Progenitor cell of endocrine pancreas (in vitro differentiated cells): ENCODE data around the gene B3GAT1. TPM values are rescaled to one million over a fixed set of nuclear protein-coding genes. Genes with fewer than 3 reads are reported as not detected.
"Not testable (repeated sequence)": the region's sequence is repeated elsewhere in the genome, so short reads cannot be mapped to it uniquely, and the experiment has no call there.

Experiments
- DNase-seq: peaks from one replicate; pipeline ENCODE4 v3.0.0; 2021; ENCODE audit warnings: low spot score; ENCODE audit not compliant: unreplicated experiment
- H3K27ac Mint-ChIP-seq: 2 replicates; pipeline ENCODE4 v1.8.0; 2021; ENCODE audit warnings: mild to moderate bottlenecking, moderate library complexity, mixed read lengths
- H3K27me3 Mint-ChIP-seq: 2 replicates; pipeline ENCODE4 v1.8.0; 2021; ENCODE audit warnings: mixed read lengths
- H3K36me3 Mint-ChIP-seq: 2 replicates; pipeline ENCODE4 v1.8.0; 2022; ENCODE audit warnings: mixed read lengths; ENCODE audit not compliant: insufficient read depth
- H3K4me1 Mint-ChIP-seq: 2 replicates; pipeline ENCODE4 v1.8.0; 2021; ENCODE audit warnings: low read depth, mixed read lengths
- H3K4me3 Mint-ChIP-seq: 2 replicates; pipeline ENCODE4 v1.8.0; 2021; ENCODE audit warnings: low read depth, mild to moderate bottlenecking, moderate library complexity, mixed read lengths
- H3K9me3 Mint-ChIP-seq: 2 replicates; pipeline ENCODE4 v1.8.0; 2021; ENCODE audit warnings: low read depth, mixed read lengths
- long read RNA-seq: library from polyadenylated mRNA; unstranded; transcript quantifications from one replicate; pipeline ENCODE4 v2.0.0, GENCODE V29; 2020
- total RNA-seq: library from RNA; stranded (reverse); gene quantifications from 2 replicates; pipeline ENCODE4 v1.2.1, GENCODE V29; 2021
- TF ChIP-seq, protein P1 (sequence below): fragments of 200-600 bp; sonication (generic); IDR thresholded peaks from one replicate; pipeline ENCODE4 v1.5.0; 2021; ENCODE audit warnings: antibody characterized with exemption, mild to moderate bottlenecking; ENCODE audit not compliant: unreplicated experiment

B3GAT1 gene, protein sequence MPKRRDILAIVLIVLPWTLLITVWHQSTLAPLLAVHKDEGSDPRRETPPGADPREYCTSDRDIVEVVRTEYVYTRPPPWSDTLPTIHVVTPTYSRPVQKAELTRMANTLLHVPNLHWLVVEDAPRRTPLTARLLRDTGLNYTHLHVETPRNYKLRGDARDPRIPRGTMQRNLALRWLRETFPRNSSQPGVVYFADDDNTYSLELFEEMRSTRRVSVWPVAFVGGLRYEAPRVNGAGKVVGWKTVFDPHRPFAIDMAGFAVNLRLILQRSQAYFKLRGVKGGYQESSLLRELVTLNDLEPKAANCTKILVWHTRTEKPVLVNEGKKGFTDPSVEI
- total RNA-seq: 5.1 and 6.3 TPM in 2 replicates
- long read RNA-seq: 0 reads

DNA sequence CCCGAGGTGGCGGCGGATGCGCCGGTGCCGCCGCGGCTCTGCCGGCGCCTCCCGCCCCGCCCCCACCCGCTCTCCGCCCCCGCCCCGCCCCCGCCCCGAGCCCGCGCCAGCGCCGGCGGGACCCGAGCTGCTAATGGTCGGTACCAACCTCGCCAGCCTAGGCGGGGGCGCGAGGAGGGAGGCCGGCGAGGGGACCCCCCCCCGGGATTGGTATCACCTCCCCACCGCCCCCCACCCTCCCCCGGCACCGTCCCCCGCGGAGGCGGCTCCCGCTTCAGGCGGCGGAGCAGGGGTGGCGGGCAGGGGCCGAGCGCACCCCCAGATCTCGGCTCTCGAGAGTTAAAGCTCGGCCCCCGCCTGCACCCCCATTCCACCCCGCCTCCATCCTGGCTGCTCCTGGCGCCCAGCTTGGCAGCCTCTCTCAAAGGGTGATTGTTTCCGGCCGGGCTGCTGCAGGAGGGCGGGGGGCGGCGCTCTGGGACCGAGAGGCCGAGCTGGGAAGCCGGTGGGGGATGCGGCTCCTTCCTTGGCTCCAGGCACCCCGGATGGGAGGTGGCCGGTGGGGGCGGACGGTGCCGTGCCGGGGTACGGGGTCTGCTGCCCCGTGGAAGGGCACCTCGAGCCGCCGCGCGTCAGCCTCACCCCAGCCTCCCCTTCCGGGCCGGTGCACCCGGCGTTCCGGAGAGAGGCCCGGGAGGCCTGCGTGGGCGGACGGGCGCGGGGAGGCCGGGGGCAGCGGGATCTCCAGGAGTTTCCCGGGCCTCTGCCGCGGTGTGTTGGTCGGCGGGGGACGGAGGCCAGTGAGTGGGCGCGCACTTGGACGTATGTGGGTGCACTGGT lies at the start of gene B3GAT1:
Gene B3GAT1 (minus strand): TSS at position 40 of the 840 bp plus-strand sequence. CDS start 24,583 bp downstream, outside the sequence.
- Mint-ChIP-seq H3K9me3 (no peaks in the 10 kb centered on the region), H3K4me1 (no peaks in the 10 kb centered on the region), H3K27me3 (peaks cover 78% of the 10 kb centered on the region), H3K4me3 (peak within 1 kb of the TSS; percentile 70), H3K36me3 (no peaks in the 10 kb centered on the region), H3K27ac (no peak within 1 kb of the TSS)
- TF ChIP-seq, protein P1, sequence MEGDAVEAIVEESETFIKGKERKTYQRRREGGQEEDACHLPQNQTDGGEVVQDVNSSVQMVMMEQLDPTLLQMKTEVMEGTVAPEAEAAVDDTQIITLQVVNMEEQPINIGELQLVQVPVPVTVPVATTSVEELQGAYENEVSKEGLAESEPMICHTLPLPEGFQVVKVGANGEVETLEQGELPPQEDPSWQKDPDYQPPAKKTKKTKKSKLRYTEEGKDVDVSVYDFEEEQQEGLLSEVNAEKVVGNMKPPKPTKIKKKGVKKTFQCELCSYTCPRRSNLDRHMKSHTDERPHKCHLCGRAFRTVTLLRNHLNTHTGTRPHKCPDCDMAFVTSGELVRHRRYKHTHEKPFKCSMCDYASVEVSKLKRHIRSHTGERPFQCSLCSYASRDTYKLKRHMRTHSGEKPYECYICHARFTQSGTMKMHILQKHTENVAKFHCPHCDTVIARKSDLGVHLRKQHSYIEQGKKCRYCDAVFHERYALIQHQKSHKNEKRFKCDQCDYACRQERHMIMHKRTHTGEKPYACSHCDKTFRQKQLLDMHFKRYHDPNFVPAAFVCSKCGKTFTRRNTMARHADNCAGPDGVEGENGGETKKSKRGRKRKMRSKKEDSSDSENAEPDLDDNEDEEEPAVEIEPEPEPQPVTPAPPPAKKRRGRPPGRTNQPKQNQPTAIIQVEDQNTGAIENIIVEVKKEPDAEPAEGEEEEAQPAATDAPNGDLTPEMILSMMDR: no peak
- DNase-seq: peak; percentile 26

DNA sequence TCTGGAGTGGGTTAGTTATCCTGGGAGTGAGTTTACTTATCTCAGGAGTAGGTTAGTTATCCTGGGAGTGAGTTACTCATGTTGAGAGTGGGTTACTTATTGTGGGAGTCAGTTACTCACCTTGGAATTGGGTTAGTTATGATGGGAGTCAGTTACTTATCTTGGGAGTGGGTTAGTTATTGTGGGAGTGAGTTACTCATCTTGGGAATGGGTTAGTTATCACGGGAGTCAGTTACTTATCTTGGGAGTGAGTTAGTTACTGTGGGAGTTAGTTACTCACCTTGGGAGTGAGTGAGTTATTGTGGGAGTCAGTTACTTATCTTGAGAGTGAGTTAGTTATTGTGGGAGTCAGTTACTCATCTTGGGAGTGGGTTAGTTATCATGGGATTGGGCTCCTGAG lies 49.6 kb upstream of the B3GAT1 start:
- Mint-ChIP-seq H3K4me3 (no peak overlapping the region), H3K9me3 (peaks cover 3% of the 10 kb centered on the region), H3K27me3 (peaks cover 44% of the 10 kb centered on the region), H3K36me3 (no peaks in the 10 kb centered on the region), H3K27ac (no peak overlapping the region), H3K4me1 (no peaks in the 10 kb centered on the region)
- DNase-seq: no peak
- TF ChIP-seq, protein P1: no peak

DNA sequence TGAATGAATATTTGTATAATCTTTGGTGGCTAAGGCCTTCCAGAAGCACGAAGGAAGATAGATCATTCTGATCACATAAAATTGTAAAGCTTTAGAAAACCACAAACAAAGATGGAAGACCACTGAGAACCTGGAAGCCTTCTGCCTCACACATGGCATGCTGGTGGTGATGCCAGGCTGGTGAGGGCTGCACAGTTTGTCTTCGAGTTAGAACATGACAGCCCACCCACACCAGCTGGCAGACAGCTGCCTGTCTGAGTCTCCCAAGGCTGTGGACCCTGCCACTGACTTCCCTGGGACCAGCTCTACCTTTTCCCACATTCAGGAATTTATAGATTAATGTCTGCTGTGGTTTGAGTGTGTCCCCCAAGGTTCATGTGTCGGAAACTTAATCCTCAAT lies 48.8 kb upstream of the B3GAT1 start:
- no peaks in the 10 kb centered on the region for H3K4me1 Mint-ChIP-seq
- peaks cover 3% of the 10 kb centered on the region for H3K9me3 Mint-ChIP-seq
- H3K27ac Mint-ChIP-seq: no peak overlapping the region
- H3K36me3 Mint-ChIP-seq: no peaks in the 10 kb centered on the region
- DNase-seq: no peak
- no peak overlapping the region for H3K4me3 Mint-ChIP-seq
- TF ChIP-seq, protein P1: no peak
- peaks cover 39% of the 10 kb centered on the region for H3K27me3 Mint-ChIP-seq

DNA sequence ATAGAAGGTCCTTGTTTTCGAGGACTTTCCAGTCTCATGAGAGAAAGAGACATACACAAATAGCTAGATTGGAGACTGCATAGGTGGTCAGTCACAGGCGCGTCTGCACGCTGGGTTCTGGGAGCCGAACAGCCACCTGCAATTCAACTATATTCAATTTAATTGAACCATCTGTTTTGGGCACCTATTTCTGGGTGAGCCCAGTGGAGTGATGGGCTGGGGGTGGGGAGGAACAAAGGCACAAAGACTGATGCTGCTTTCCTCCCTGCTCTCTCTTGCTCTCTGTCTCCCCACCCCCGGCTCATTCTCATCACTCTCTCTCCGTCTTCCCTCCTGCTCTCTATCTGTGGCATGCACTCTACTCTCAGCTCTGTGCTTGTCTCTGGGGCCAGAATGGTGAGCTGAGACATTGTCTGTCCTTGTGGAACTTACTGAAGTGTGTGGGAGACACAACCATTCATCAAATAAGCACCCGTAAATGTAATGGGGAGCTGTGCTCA lies 48.1 kb upstream of the B3GAT1 start:
- Mint-ChIP-seq H3K9me3 (peaks cover 3% of the 10 kb centered on the region), H3K36me3 (no peaks in the 10 kb centered on the region), H3K4me3 (no peak overlapping the region), H3K4me1 (no peaks in the 10 kb centered on the region), H3K27ac (no peak overlapping the region), H3K27me3 (peaks cover 37% of the 10 kb centered on the region)
- DNase-seq: no peak
- TF ChIP-seq, protein P1: no peak

DNA sequence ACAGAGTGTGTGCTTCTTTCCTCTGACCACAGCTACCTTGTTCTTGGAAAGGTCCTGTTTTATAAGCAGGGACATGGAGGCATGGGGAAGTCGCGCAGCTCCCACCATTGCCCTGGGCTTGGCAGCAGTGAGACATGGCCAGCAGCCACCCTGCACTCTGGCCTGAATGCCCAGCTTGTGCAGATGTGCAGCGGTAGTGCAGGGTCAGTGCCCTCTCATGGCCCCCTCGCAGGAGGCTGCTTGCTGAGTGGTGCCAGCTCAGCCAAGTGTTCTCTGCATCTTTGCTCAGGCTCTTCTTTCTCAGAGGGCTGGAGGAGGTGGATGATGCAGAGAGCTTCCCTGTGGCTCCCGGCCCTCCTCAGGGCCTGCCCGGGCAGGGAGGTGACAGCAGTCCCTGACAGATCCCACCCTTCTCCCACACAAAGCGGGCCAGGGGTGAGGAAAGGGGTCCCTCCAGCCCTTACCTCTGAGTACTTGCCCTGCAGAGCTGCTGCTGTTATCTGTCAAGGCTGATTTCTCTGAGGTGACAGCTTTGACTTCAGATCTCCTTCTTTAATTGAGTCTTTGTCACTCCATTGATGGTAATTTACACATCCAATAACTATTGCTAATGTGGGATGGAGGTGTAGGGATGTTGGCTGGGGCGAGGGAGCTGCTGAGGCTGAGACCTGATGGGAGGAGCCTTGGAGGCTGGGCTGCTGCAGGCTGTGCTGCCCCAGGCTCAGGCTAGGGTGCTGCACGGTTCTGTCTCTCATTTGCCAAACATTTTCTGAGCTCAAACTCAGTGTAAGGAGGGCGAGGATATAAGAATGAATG lies 47.4 kb upstream of the B3GAT1 start:
- DNase-seq: no peak
- peaks cover 38% of the 10 kb centered on the region for H3K27me3 Mint-ChIP-seq
- TF ChIP-seq, protein P1: no peak
- no peaks in the 10 kb centered on the region for H3K36me3 Mint-ChIP-seq
- H3K4me3 Mint-ChIP-seq: no peak overlapping the region
- no peaks in the 10 kb centered on the region for H3K4me1 Mint-ChIP-seq
- peaks cover 3% of the 10 kb centered on the region for H3K9me3 Mint-ChIP-seq
- H3K27ac Mint-ChIP-seq: no peak overlapping the region

DNA sequence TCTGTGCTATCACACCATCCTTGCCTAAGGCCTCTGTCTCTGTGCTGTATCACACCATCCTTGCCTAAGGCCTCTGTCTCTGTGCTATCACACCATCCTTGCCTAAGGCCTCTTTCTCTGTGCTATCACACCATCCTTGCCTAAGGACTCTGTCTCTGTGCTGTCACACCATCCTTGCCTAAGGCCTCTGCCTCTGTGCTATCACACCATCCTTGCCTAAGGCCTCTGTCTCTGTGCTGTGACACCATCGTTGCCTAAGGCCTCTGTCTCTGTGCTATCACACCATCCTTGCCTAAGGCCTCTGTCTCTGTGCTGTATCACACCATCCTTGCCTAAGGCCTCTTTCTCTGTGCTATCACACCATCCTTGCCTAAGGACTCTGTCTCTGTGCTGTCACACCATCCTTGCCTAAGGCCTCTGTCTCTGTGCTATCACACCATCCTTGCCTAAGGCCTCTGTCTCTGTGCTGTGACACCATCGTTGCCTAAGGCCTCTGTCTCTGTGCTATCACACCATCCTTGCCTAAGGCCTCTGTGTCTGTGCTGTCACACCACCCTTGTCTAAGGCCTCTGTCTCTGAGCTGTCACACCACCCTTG lies 45.5 kb upstream of the B3GAT1 start:
- DNase-seq, H3K27ac Mint-ChIP-seq, H3K4me3 Mint-ChIP-seq, H3K9me3 Mint-ChIP-seq, H3K4me1 Mint-ChIP-seq, H3K36me3 Mint-ChIP-seq: not testable (repeated sequence)
- H3K27me3 Mint-ChIP-seq: peaks cover 34% of the 10 kb centered on the region
